CD4-positive, alpha-beta T cell treated with Interleukin-2 at 100 ng/mL for 4 hours (primary cell): Measurements from ENCODE around the gene LZTS2.
A peak's percentile ranks its signal among the peaks of the same experiment; 100 is the strongest.

ENCODE experiments used
- DNase-seq: peaks from one replicate; pipeline ENCODE4 v3.0.0-alpha.2; 2020; ENCODE audit warnings: low spot score

The LZTS2 gene

GRCh38 chr10:101014966-101015581, 15.5 kb downstream of the LZTS2 start:
- DNase-seq = no peak

- DNase-seq = no peak
Measured at GRCh38 chr10:101015582-101015973, 16.0 kb downstream of the LZTS2 start.

- DNase-seq = no peak
Measured at GRCh38 chr10:101016814-101017213, 17.2 kb downstream of the LZTS2 start.

GRCh38 chr10:101018118-101018599, 18.6 kb downstream of the LZTS2 start:
- no peak for DNase-seq

GRCh38 chr10:101018600-101019439, 19.2 kb downstream of the LZTS2 start:
- peak; percentile 72 for DNase-seq

- DNase-seq = no peak
Measured at GRCh38 chr10:101019440-101019703, 19.8 kb downstream of the LZTS2 start.

GRCh38 chr10:101020427-101021075, 20.9 kb downstream of the LZTS2 start:
- DNase-seq = no peak

- no peak for DNase-seq
Measured at GRCh38 chr10:101021239-101021638, 21.6 kb downstream of the LZTS2 start.

GRCh38 chr10:101021692-101022251, 22.2 kb downstream of the LZTS2 start:
- DNase-seq = no peak

GRCh38 chr10:101022967-101023705, 23.5 kb downstream of the LZTS2 start:
- no peak for DNase-seq

GRCh38 chr10:101027106-101027720, 27.6 kb downstream of the LZTS2 start:
- no peak for DNase-seq

- DNase-seq = no peak
Measured at GRCh38 chr10:101028446-101029337, 29.1 kb downstream of the LZTS2 start.

- no peak for DNase-seq
Measured at GRCh38 chr10:101029520-101030295, 30.1 kb downstream of the LZTS2 start.

- no peak for DNase-seq
Measured at GRCh38 chr10:101030496-101031127, 31.0 kb downstream of the LZTS2 start.

GRCh38 chr10:101031128-101031795, 31.7 kb downstream of the LZTS2 start, which contains the start of the genes PDZD7 and SFXN3:
Gene PDZD7, minus strand, starts transcription at chr10:101031129. Its CDS starts 910 bp downstream, at chr10:101030219.
Gene SFXN3, plus strand, starts transcription at chr10:101031234. Its CDS starts 3,461 bp downstream, at chr10:101034695.
- DNase-seq = peak; percentile 96

GRCh38 chr10:101031796-101032636, 32.4 kb downstream of the LZTS2 start:
- DNase-seq = peak; percentile 74

GRCh38 chr10:101032637-101033224, 33.1 kb downstream of the LZTS2 start:
- DNase-seq = peak; percentile 70
